CD14-positive monocyte (primary cell): ENCODE results near the gene HNRNPAB. TPM values are rescaled to one million over a fixed set of nuclear protein-coding genes. Genes with fewer than 3 reads are reported as not detected.
A peak's percentile ranks its signal among the peaks of the same experiment; 100 is the strongest.

Experiments used
- DNase-seq, 3 donors: peaks; one replicate each; pipeline ENCODE4 v3.0.0-alpha.2; 2011 to 2022
- H2AFZ ChIP-seq: 2 replicates; pipeline ENCODE4 v1.6.0; 2012; ENCODE audit warnings: mild to moderate bottlenecking, low read depth, low read length, inconsistent platforms; ENCODE audit not compliant: insufficient read depth, poor library complexity, severe bottlenecking
- H3K27ac ChIP-seq, 2 donors: 1 replicate in 1 of 2; 2 replicates in 1 of 2; pipeline ENCODE4 v1.5.1; 2012 to 2013; ENCODE audit warnings: low read length in 2 of 2, control low read depth in 1 of 2, inconsistent platforms in 1 of 2, low read depth in 1 of 2, mild to moderate bottlenecking in 1 of 2
- H3K27me3 ChIP-seq, 2 donors: one replicate each; pipeline versions ENCODE4 v1.6.0 to v1.6.1; 2011 to 2013; ENCODE audit warnings: low read length in 2 of 2; ENCODE audit not compliant: control insufficient read depth in 2 of 2, insufficient read depth in 2 of 2
- H3K36me3 ChIP-seq, 2 donors: replicated peaks in 1 of 2; 1 replicate in 1 of 2; 2 replicates in 1 of 2; pipeline versions ENCODE4 v1.5.1 to v1.6.1; 2012 to 2013; ENCODE audit warnings: low read length in 2 of 2, control low read depth in 1 of 2, inconsistent platforms in 1 of 2, mild to moderate bottlenecking in 1 of 2; ENCODE audit not compliant: insufficient read depth in 2 of 2, control insufficient read depth in 1 of 2
- H3K4me1 ChIP-seq, 2 donors: 1 replicate in 1 of 2; 2 replicates in 1 of 2; pipeline versions ENCODE4 v1.5.1 to v1.6.1; 2012 to 2013; ENCODE audit warnings: low read length in 2 of 2, control low read depth in 1 of 2, inconsistent platforms in 1 of 2, mild to moderate bottlenecking in 1 of 2, moderate library complexity in 1 of 2; ENCODE audit not compliant: insufficient read depth in 2 of 2, control insufficient read depth in 1 of 2
- H3K4me2 ChIP-seq: replicated peaks from 2 replicates; pipeline ENCODE3; 2012; ENCODE audit warnings: low read length, moderate library complexity, mild to moderate bottlenecking; ENCODE audit not compliant: poor library complexity, severe bottlenecking; ENCODE audit errors: extremely low read depth
- H3K4me3 ChIP-seq, 3 experiments: fragments of 200-600 bp in 1 of 3; sonication (generic) in 1 of 3; replicated peaks in 1 of 3; 1 replicate in 2 of 3; 2 replicates in 1 of 3; pipeline ENCODE4 v1.5.1; 2011 to 2013; ENCODE audit warnings: low read length in 3 of 3, mild to moderate bottlenecking in 3 of 3, control low read depth in 2 of 3, low read depth in 2 of 3, inconsistent platforms in 1 of 3, moderate library complexity in 1 of 3
- H3K79me2 ChIP-seq: 2 replicates; pipeline ENCODE4 v1.6.0; 2012; ENCODE audit warnings: mild to moderate bottlenecking, control low read depth, inconsistent platforms, low read length, moderate library complexity; ENCODE audit not compliant: insufficient read depth
- H3K9ac ChIP-seq: 2 replicates; pipeline ENCODE4 v1.6.0; 2017; ENCODE audit warnings: low read length, mild to moderate bottlenecking; ENCODE audit not compliant: insufficient read depth, poor library complexity, severe bottlenecking
- H3K9me3 ChIP-seq, 2 donors: replicated peaks in 1 of 2; 1 replicate in 1 of 2; 2 replicates in 1 of 2; pipeline versions ENCODE4 v1.5.1 to v1.6.1; 2012 to 2013; ENCODE audit warnings: low read length in 2 of 2, control low read depth in 1 of 2; ENCODE audit not compliant: control insufficient read depth in 1 of 2, insufficient read depth in 1 of 2
- H4K20me1 ChIP-seq: 2 replicates; pipeline ENCODE4 v1.6.0; 2012; ENCODE audit warnings: mild to moderate bottlenecking, low read length, control low read depth, moderate library complexity; ENCODE audit not compliant: insufficient read depth
- H3K27ac Mint-ChIP-seq, 7 donors: one replicate each; pipeline ENCODE4 v1.8.0; 2020; ENCODE audit warnings: mild to moderate bottlenecking in 7 of 7, mixed read lengths in 7 of 7, moderate library complexity in 6 of 7, inconsistent platforms in 2 of 7
- H3K27me3 Mint-ChIP-seq, 3 donors: one replicate each; pipeline ENCODE4 v1.8.0; 2021 to 2022; ENCODE audit warnings: low read depth in 3 of 3, mild to moderate bottlenecking in 3 of 3, mixed read lengths in 3 of 3, moderate library complexity in 3 of 3, inconsistent platforms in 1 of 3
- H3K36me3 Mint-ChIP-seq, 2 donors: one replicate each; pipeline ENCODE4 v1.8.0; 2020; ENCODE audit warnings: mixed read lengths in 2 of 2, inconsistent platforms in 1 of 2, mild to moderate bottlenecking in 1 of 2
- H3K4me1 Mint-ChIP-seq: one replicate; pipeline ENCODE4 v1.8.0; 2020; ENCODE audit warnings: mild to moderate bottlenecking, mixed read lengths
- H3K4me3 Mint-ChIP-seq, 2 donors: one replicate each; pipeline ENCODE4 v1.8.0; 2020; ENCODE audit warnings: mild to moderate bottlenecking in 2 of 2, mixed read lengths in 2 of 2, moderate library complexity in 1 of 2
- H3K9me3 Mint-ChIP-seq, 7 donors: one replicate each; pipeline ENCODE4 v1.8.0; 2020 to 2022; ENCODE audit warnings: mixed read lengths in 7 of 7, mild to moderate bottlenecking in 6 of 7, moderate library complexity in 6 of 7, inconsistent platforms in 2 of 7
- WGBS: methylation state at CpG from one replicate; pipeline ENCODE4 v1.1.5; 2013; ENCODE audit warnings: missing lambda C conversion rate; ENCODE audit not compliant: insufficient coverage; 5-methylcytosine and 5-hydroxymethylcytosine counted together
- intact Hi-C, 2 donors: fragments of 100-400 bp; cut with micrococcal nuclease; formaldehyde crosslinking; loops; one replicate each; pipeline versions ENCODE4 v1.15.0 to v1.15.1; 2023
- polyA plus RNA-seq, 3 donors: library from polyadenylated mRNA; depleted of rRNA in 1 of 3; unstranded in 2 of 3; stranded (reverse) in 1 of 3; fragments of 300-500 nt in 2 of 3; fragments of >200 nt in 1 of 3; fragmentation: Illumina TruSeq in 2 of 3; gene quantifications; 1 replicate in 2 of 3; 2 replicates in 1 of 3; pipeline ENCODE4 v1.2.3, GENCODE V29; 2012 to 2021
- TF ChIP-seq, protein P1 (sequence below): fragments of 200-600 bp; IDR thresholded peaks from one replicate; pipeline ENCODE4 v1.8.0; 2022; ENCODE audit warnings: antibody characterized with exemption, mild to moderate bottlenecking

Gene HNRNPAB
- polyA plus RNA-seq, 3 donors = 44.8 to 59.4 (median 54.2) TPM

DNA sequence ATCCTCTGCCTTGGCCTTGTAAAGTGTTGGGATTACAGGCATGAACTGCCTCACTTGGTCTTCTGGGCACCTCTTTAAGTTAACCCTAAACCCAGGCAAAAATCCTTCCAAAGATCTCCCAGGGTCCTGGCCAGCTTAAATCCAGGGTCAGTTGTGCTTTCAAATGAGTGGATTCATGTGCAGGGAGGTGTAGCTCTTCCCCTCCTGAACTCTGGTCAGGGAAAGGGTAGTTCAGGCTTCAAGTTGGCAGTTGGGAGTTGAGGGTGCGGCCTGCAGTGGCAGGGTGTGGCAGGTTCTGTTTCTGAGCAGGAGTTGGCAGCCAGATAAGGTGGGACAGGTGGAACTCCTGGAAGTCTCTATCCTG lies 3.6 kb downstream of the HNRNPAB start:
- Histone ChIP-seq H3K27me3 (no peaks in the 10 kb centered on the region), H3K27ac (peak overlapping the region in 1 of 2 donors; percentile 6), H3K9me3 (no peaks in the 10 kb centered on the region), H3K36me3 (peaks cover 63 to 68% of the 10 kb centered on the region in 2 donors), H3K4me2 (no peak overlapping the region), H4K20me1 (peaks cover 78% of the 10 kb centered on the region), H3K4me1 (peaks cover 20 to 34% of the 10 kb centered on the region in 2 donors), H3K79me2 (peaks cover 88% of the 10 kb centered on the region), H3K9ac (no peak overlapping the region), H2AFZ (no peak overlapping the region), H3K4me3 (no peak overlapping the region)
- TF ChIP-seq, protein P1, sequence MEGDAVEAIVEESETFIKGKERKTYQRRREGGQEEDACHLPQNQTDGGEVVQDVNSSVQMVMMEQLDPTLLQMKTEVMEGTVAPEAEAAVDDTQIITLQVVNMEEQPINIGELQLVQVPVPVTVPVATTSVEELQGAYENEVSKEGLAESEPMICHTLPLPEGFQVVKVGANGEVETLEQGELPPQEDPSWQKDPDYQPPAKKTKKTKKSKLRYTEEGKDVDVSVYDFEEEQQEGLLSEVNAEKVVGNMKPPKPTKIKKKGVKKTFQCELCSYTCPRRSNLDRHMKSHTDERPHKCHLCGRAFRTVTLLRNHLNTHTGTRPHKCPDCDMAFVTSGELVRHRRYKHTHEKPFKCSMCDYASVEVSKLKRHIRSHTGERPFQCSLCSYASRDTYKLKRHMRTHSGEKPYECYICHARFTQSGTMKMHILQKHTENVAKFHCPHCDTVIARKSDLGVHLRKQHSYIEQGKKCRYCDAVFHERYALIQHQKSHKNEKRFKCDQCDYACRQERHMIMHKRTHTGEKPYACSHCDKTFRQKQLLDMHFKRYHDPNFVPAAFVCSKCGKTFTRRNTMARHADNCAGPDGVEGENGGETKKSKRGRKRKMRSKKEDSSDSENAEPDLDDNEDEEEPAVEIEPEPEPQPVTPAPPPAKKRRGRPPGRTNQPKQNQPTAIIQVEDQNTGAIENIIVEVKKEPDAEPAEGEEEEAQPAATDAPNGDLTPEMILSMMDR = no peak
- Mint-ChIP-seq H3K36me3 (peaks cover 67 to 68% of the 10 kb centered on the region in 2 donors), H3K4me1 (peaks cover 33% of the 10 kb centered on the region), H3K4me3 (no peak overlapping the region), H3K9me3 (no peaks in the 10 kb centered on the region), H3K27ac (peak overlapping the region in 6 of 7 donors; percentile 29 to 82 (median 50)), H3K27me3 (peaks cover 0 to 1% (median 0%) of the 10 kb centered on the region in 3 donors)
- no peak for DNase-seq
- intact Hi-C loops = no loop called here
- no CpG with 5 or more reads among the region's 1 CpG for WGBS

DNA sequence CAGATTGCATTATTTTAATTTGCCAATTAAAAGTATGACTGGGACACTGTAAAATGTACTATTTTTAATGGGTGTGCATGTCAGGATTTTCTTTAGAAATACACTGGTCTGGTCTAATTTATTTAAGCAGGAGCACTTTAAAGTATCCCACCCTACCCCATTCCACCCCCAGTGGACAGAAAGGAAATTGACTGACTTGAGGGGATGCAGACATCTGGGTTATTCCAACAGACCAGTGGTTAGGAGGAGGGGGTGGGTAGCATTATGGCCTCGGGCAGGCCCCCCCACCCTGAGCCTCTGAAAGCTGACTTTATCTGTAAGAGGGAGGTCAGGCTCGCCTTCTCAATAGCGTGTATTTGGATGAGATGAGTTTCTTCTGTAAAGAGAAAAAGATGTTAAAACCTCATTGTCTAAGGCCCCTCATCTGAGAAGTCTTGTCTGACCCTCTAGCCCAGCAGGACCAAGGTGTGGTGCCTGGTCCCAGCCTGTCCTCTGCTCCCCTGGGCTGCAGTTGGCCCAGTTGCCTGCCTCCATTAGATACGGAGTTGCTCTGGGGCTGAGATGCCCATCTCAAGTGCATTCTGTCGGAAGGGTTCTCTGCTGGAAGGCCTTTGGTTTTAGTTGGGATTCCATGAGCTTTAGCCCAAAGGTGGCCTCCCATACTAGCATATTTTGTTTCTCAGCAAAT lies 4.4 kb downstream of the HNRNPAB start:
- H3K4me3 Mint-ChIP-seq = no peak overlapping the region
- H3K27me3 Mint-ChIP-seq = peaks cover 0 to 1% (median 0%) of the 10 kb centered on the region in 3 donors
- H3K36me3 Mint-ChIP-seq = peaks cover 75 to 76% of the 10 kb centered on the region in 2 donors
- Histone ChIP-seq H2AFZ (no peak overlapping the region), H3K36me3 (peaks cover 71 to 76% of the 10 kb centered on the region in 2 donors), H4K20me1 (peaks cover 86% of the 10 kb centered on the region), H3K9me3 (no peaks in the 10 kb centered on the region), H3K4me2 (no peak overlapping the region), H3K4me3 (no peak overlapping the region), H3K9ac (no peak overlapping the region), H3K27ac (no peak overlapping the region), H3K4me1 (peaks cover 18 to 31% of the 10 kb centered on the region in 2 donors), H3K27me3 (no peaks in the 10 kb centered on the region), H3K79me2 (peaks cover 88% of the 10 kb centered on the region)
- intact Hi-C loops = no loop called here
- peak overlapping the region in 3 of 7 donors; percentile 43 to 59 (median 50) for H3K27ac Mint-ChIP-seq
- H3K9me3 Mint-ChIP-seq = no peaks in the 10 kb centered on the region
- 80% methylated on average over 3 of the region's 5 CpGs for WGBS
- peaks cover 30% of the 10 kb centered on the region for H3K4me1 Mint-ChIP-seq
- TF ChIP-seq, protein P1 = no peak
- no peak for DNase-seq
